CD4-positive, alpha-beta T cell (primary cell): Measurements from ENCODE around the gene C2orf72. TPM values are rescaled to one million over a fixed set of nuclear protein-coding genes. Genes with fewer than 3 reads are reported as not detected.

Experiments used
- ATAC-seq: fragments of 200-7000 bp; cut with Tn5 transposase; one replicate; pipeline ENCODE4 v1.10.0; 2022; ENCODE audit warnings: mild to moderate bottlenecking; ENCODE audit not compliant: poor library complexity
- CTCF ChIA-PET: fragments of 350-600 bp; sonication (Branson Sonifier 250); formaldehyde crosslinking; loops from one replicate; lab custom pipeline; 2021; ENCODE audit warnings: antibody characterized with exemption, inconsistent platforms; lab: Charles Lee
- POLR2A ChIA-PET: fragments of 350-600 bp; sonication (Branson Sonifier 250); formaldehyde crosslinking; loops from one replicate; lab custom pipeline; 2021; ENCODE audit warnings: antibody characterized with exemption, inconsistent platforms; lab: Charles Lee
- DNase-seq, 14 experiments: peaks; one replicate each; pipeline ENCODE4 v3.0.0-alpha.2; 2013 to 2020; ENCODE audit warnings: mixed read lengths in 2 of 14
- H3K27ac ChIP-seq, 2 donors: one replicate each; pipeline versions ENCODE4 v1.5.1 to v1.7.0; 2013; ENCODE audit warnings: low read length in 2 of 2, low read depth in 1 of 2, mild to moderate bottlenecking in 1 of 2
- H3K27me3 ChIP-seq, 2 experiments: 1 replicate in 1 of 2; 2 replicates in 1 of 2; pipeline versions ENCODE4 v1.6.1 to v1.7.0; 2013; ENCODE audit warnings: low read length in 2 of 2, control low read depth in 1 of 2, mild to moderate bottlenecking in 1 of 2, moderate library complexity in 1 of 2; ENCODE audit not compliant: insufficient read depth in 2 of 2, control insufficient read depth in 1 of 2
- H3K36me3 ChIP-seq: one replicate; pipeline ENCODE4 v1.6.1; 2013; ENCODE audit warnings: low read length, control low read depth; ENCODE audit not compliant: insufficient read depth
- H3K4me1 ChIP-seq: one replicate; pipeline ENCODE4 v1.6.1; 2013; ENCODE audit warnings: low read length, control low read depth; ENCODE audit not compliant: insufficient read depth
- H3K4me3 ChIP-seq: one replicate; pipeline ENCODE4 v1.5.1; 2013; ENCODE audit warnings: mild to moderate bottlenecking, low read length, moderate library complexity
- H3K9me3 ChIP-seq, 2 experiments: 1 replicate in 1 of 2; 2 replicates in 1 of 2; pipeline versions ENCODE4 v1.6.1 to v1.7.0; 2013; ENCODE audit warnings: low read length in 2 of 2, mild to moderate bottlenecking in 2 of 2, control low read depth in 1 of 2, moderate library complexity in 1 of 2; ENCODE audit not compliant: control insufficient read depth in 1 of 2, insufficient read depth in 1 of 2
- H3K27ac Mint-ChIP-seq: one replicate; pipeline ENCODE4 v1.8.0; 2020; ENCODE audit warnings: mixed read lengths
- H3K27me3 Mint-ChIP-seq: one replicate; pipeline ENCODE4 v1.8.0; 2021; ENCODE audit warnings: mixed read lengths
- H3K36me3 Mint-ChIP-seq: one replicate; pipeline ENCODE4 v1.8.0; 2021; ENCODE audit warnings: low read depth, mixed read lengths
- H3K4me1 Mint-ChIP-seq: one replicate; pipeline ENCODE4 v1.8.0; 2021; ENCODE audit warnings: low read depth, mixed read lengths
- H3K4me3 Mint-ChIP-seq: one replicate; pipeline ENCODE4 v1.8.0; 2020; ENCODE audit warnings: mild to moderate bottlenecking, mixed read lengths
- H3K9me3 Mint-ChIP-seq: one replicate; pipeline ENCODE4 v1.8.0; 2020; ENCODE audit warnings: mixed read lengths
- intact Hi-C, 2 experiments: fragments of 100-400 bp; cut with DNase I in 1 of 2; cut with micrococcal nuclease in 1 of 2; formaldehyde crosslinking; loops; one replicate each; pipeline versions ENCODE4 v1.15.1 to v1.9.0; 2023 to 2025; cut with DNase I, micrococcal nuclease
- total RNA-seq, 174 experiments: library from RNA in 2 of 174; stranded (reverse) in 2 of 174; gene quantifications; one replicate each; pipeline ENCODE4 v1.2.3 and lab custom pipeline; 2021 to 2026
- TF ChIP-seq, protein P1 (sequence below): fragments of 200-600 bp; IDR thresholded peaks from one replicate; pipeline ENCODE4 v1.8.0; 2022; ENCODE audit warnings: antibody characterized with exemption, mild to moderate bottlenecking

C2orf72 gene
- total RNA-seq, 2 experiments from 2014 or later = not detected

DNA sequence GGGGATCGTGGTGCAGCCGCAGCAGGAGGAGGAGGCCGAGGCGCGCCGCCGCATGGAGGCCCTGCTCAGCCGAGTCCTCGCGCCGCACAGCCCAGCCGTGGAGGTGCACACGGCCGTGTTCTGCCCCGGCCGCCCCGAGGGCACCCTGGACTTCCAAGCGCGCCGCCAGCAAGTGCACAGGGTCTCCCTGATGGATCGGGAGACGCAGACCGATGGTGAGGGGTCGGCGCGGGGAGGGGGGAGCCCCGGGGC lies 46.5 kb upstream of the C2orf72 start:
- no peak overlapping the region for H3K4me3 Mint-ChIP-seq
- TF ChIP-seq, protein P1, sequence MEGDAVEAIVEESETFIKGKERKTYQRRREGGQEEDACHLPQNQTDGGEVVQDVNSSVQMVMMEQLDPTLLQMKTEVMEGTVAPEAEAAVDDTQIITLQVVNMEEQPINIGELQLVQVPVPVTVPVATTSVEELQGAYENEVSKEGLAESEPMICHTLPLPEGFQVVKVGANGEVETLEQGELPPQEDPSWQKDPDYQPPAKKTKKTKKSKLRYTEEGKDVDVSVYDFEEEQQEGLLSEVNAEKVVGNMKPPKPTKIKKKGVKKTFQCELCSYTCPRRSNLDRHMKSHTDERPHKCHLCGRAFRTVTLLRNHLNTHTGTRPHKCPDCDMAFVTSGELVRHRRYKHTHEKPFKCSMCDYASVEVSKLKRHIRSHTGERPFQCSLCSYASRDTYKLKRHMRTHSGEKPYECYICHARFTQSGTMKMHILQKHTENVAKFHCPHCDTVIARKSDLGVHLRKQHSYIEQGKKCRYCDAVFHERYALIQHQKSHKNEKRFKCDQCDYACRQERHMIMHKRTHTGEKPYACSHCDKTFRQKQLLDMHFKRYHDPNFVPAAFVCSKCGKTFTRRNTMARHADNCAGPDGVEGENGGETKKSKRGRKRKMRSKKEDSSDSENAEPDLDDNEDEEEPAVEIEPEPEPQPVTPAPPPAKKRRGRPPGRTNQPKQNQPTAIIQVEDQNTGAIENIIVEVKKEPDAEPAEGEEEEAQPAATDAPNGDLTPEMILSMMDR = no peak
- H3K36me3 Mint-ChIP-seq = no peaks in the 10 kb centered on the region
- no peak for ATAC-seq
- peaks cover 44% of the 10 kb centered on the region for H3K27me3 Mint-ChIP-seq
- ChIA-PET POLR2A (no interaction called here), CTCF (no interaction called here)
- Histone ChIP-seq H3K36me3 (no peaks in the 10 kb centered on the region), H3K27me3 (peaks cover 8 to 10% of the 10 kb centered on the region in 2 experiments), H3K4me1 (peaks cover 12% of the 10 kb centered on the region), H3K4me3 (no peak overlapping the region), H3K27ac (no peak overlapping the region), H3K9me3 (peaks cover 0 to 3% of the 10 kb centered on the region in 2 experiments)
- intact Hi-C loops = no loop called here
- H3K9me3 Mint-ChIP-seq = no peaks in the 10 kb centered on the region
- no peak overlapping the region for H3K27ac Mint-ChIP-seq
- DNase-seq = no peak
- H3K4me1 Mint-ChIP-seq = peaks cover 9% of the 10 kb centered on the region

DNA sequence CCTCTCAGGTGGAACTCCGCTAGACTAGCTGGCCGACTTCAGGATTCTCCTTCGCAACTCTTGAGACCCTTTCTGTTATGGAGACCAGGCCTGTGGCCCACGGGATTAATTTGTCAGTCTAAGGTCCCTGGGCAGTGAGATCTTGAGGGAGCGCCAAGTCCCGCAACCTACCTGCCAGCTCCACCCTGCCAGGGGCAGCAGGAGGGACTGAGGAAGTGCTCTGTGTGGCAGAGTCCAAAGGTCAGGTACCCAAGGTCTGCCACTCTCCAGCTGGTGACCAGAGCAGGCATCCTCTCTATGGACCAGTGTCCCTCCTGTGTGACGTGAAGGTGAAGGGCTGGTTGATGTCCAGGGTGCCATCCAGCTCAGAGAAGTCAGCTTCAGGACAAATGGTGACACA lies 45.7 kb upstream of the C2orf72 start:
- Mint-ChIP-seq H3K36me3 (no peaks in the 10 kb centered on the region), H3K27ac (no peak overlapping the region), H3K4me3 (no peak overlapping the region), H3K9me3 (no peaks in the 10 kb centered on the region), H3K4me1 (peaks cover 9% of the 10 kb centered on the region), H3K27me3 (peaks cover 44% of the 10 kb centered on the region)
- Histone ChIP-seq H3K4me3 (no peak overlapping the region), H3K36me3 (no peaks in the 10 kb centered on the region), H3K27ac (no peak overlapping the region), H3K27me3 (peaks cover 7 to 10% of the 10 kb centered on the region in 2 experiments), H3K4me1 (peaks cover 11% of the 10 kb centered on the region), H3K9me3 (peaks cover 0 to 9% of the 10 kb centered on the region in 2 experiments)
- no peak for ATAC-seq
- POLR2A ChIA-PET = no interaction called here
- intact Hi-C loops = no loop called here
- TF ChIP-seq, protein P1 = no peak
- CTCF ChIA-PET = no interaction called here
- DNase-seq = no peak

DNA sequence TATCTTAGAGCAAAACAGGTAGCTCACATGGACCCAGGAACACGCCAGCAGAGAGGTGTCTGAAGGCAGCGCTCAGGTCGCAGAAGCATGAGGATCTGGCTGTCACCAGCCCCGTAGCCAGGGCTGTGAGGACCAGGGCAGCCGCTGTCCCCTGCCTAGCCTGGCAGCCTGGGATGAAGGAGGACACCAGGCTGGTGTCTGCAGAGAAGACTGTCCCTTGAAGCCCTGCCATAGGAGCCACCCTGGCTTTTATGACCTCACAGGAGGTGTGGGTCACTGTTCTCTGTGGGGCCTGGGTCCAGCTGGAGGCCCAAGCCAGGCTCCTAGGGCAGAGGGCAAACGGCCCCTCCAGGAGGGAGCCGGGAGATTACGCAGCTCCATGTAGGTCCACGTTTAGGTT lies 41.5 kb upstream of the C2orf72 start, which contains the start of gene SPATA3:
TSS of gene SPATA3 (plus strand) at position 301 of the 400 bp plus-strand sequence. CDS start 113 bp downstream, outside the sequence.
- peaks cover 3% of the 10 kb centered on the region for H3K9me3 Mint-ChIP-seq
- no peak within 1 kb of the TSS for H3K27ac ChIP-seq
- intact Hi-C loops = no loop called here
- H3K4me3 Mint-ChIP-seq = no peak within 1 kb of the TSS
- H3K4me1 Mint-ChIP-seq = no peaks in the 10 kb centered on the region
- H3K9me3 ChIP-seq = peaks cover 4 to 14% of the 10 kb centered on the region in 2 experiments
- H3K27ac Mint-ChIP-seq = no peak within 1 kb of the TSS
- ATAC-seq (no peak), DNase-seq (no peak)
- TF ChIP-seq, protein P1 = no peak
- H3K4me3 ChIP-seq = no peak within 1 kb of the TSS
- H3K27me3 Mint-ChIP-seq = peaks cover 64% of the 10 kb centered on the region
- H3K36me3 ChIP-seq = no peaks in the 10 kb centered on the region
- POLR2A ChIA-PET = no interaction called here
- CTCF ChIA-PET = no interaction called here
- H3K27me3 ChIP-seq = peaks cover 6 to 28% of the 10 kb centered on the region in 2 experiments
- no peaks in the 10 kb centered on the region for H3K36me3 Mint-ChIP-seq
- no peaks in the 10 kb centered on the region for H3K4me1 ChIP-seq
